ENCODE measurements around the gene SPEF2.

- TF ChIP-seq POU2F2 (IDR thresholded peaks at IDR 0.05; ENCODE audit: low read depth, low read length): no peak
- TF ChIP-seq POLR2A (IDR thresholded peaks at IDR 0.05; ENCODE audit: low read depth, low read length): no peak
- TF ChIP-seq SPI1 (IDR thresholded peaks at IDR 0.05; ENCODE audit: low read depth, low read length): peak; percentile 75
- TF ChIP-seq TAF1 (IDR thresholded peaks at IDR 0.05; ENCODE audit: low read depth, low read length): no peak
- TF ChIP-seq POLR2AphosphoS5 (IDR thresholded peaks at IDR 0.05; ENCODE audit: low read depth, low read length): no peak
- TF ChIP-seq PAX5 (IDR thresholded peaks at IDR 0.05; ENCODE audit: insufficient read depth, low read length, severe bottlenecking): no peak
Measured at GRCh38 chr5:35863159-35863558, 245.5 kb downstream of the SPEF2 start.

Data from GM12891 (cell line).